Vagina (tissue), 2 donors: ENCODE data around the gene ABCB7. TPM values are rescaled to one million over a fixed set of nuclear protein-coding genes. Genes with fewer than 3 reads are reported as not detected.
"Not testable (repeated sequence)": the region's sequence is repeated elsewhere in the genome, so short reads cannot be mapped to it uniquely, and the experiment has no call there.

Experiments used
- DNase-seq, 2 donors: peaks; one replicate each; pipeline ENCODE4 v3.0.0-alpha.2; 2017; ENCODE audit errors: extremely low spot score in 2 of 2
- H3K27ac ChIP-seq: fragments of 200-600 bp; sonication (generic); one replicate; pipeline ENCODE4 v1.5.1; 2019
- H3K27me3 ChIP-seq: fragments of 200-600 bp; sonication (generic); one replicate; pipeline ENCODE4 v1.5.1; 2019
- H3K36me3 ChIP-seq, 2 donors: fragments of 200-600 bp; sonication (generic); one replicate each; pipeline ENCODE4 v1.5.1; 2017 to 2019
- H3K4me1 ChIP-seq: fragments of 200-600 bp; sonication (generic); one replicate; pipeline ENCODE4 v1.5.1; 2019
- H3K4me3 ChIP-seq, 2 donors: fragments of 200-600 bp; sonication (generic); 1 replicate in 1 of 2; 2 replicates in 1 of 2; pipeline ENCODE4 v1.5.1; 2016 to 2019
- H3K9me3 ChIP-seq: fragments of 200-600 bp; sonication (generic); one replicate; pipeline ENCODE4 v1.5.1; 2019
- CTCF ChIP-seq, 3 experiments: fragments of 450-650 bp in 2 of 3; fragments of 200-600 bp in 1 of 3; sonication (generic) in 1 of 3; IDR thresholded peaks; one replicate each; pipeline ENCODE4 v1.5.1; 2017 to 2019; ENCODE audit warnings: antibody characterized with exemption in 3 of 3, mild to moderate bottlenecking in 2 of 3, moderate library complexity in 2 of 3
- POLR2A ChIP-seq, 2 donors: fragments of 450-650 bp; IDR thresholded peaks; one replicate each; pipeline ENCODE4 v1.6.1; 2017; ENCODE audit warnings: antibody characterized with exemption in 2 of 2, mild to moderate bottlenecking in 2 of 2, moderate library complexity in 2 of 2
- POLR2AphosphoS5 ChIP-seq, 2 donors: sonication (generic); formaldehyde crosslinking; IDR thresholded peaks; one replicate each; pipeline ENCODE4 v1.9.0; 2017; ENCODE audit warnings: antibody characterized with exemption in 2 of 2, mild to moderate bottlenecking in 2 of 2, low read depth in 1 of 2; ENCODE audit not compliant: insufficient read depth in 1 of 2
- intact Hi-C: fragments of 100-400 bp; cut with DNase I; formaldehyde crosslinking; loops from one replicate; pipeline ENCODE4 v1.15.1; 2023
- total RNA-seq: library from RNA; depleted of rRNA; stranded (reverse); fragments of >200 nt; gene quantifications from one replicate; pipeline ENCODE4 v1.2.3, GENCODE V29; 2016

ABCB7 gene
- total RNA-seq, 1 donor from 2014 or later, result 77.3 TPM

DNA sequence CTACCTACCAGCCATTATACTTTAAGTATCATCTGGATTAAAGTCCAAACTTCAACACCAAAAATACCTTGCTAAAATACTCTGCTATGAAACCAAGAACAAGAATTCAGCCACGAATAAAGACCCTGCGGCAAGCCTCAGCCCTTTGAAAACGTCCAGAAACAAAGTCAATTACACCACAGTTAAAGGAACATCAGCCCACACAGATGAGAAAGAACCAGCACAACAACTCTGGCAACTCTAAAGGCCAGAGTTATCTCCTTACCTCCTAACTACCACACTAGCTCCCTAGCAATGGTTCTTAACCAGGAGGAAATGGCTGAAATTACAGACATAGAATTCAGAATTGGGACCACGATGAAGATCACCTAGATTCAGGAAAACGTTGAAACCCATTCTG, 23.4 kb downstream of the ABCB7 start:
- Histone ChIP-seq H3K36me3 (no peaks in the 10 kb centered on the region), H3K27me3 (no peaks in the 10 kb centered on the region), H3K27ac (no peak overlapping the region), H3K4me1 (no peaks in the 10 kb centered on the region), H3K4me3 (no peak overlapping the region), H3K9me3 (no peaks in the 10 kb centered on the region)
- TF ChIP-seq POLR2A (IDR thresholded peaks at IDR 0.05) (no peak), POLR2AphosphoS5 (IDR thresholded peaks at IDR 0.05; ENCODE audit: insufficient read depth in 1 of 2, low read depth in 1 of 2) (no peak), CTCF (IDR thresholded peaks at IDR 0.05) (no peak)
- intact Hi-C loops, result no loop called here
- DNase-seq, result no peak

- Histone ChIP-seq H3K36me3 (no peaks in the 10 kb centered on the region), H3K9me3 (no peaks in the 10 kb centered on the region), H3K4me3 (no peak overlapping the region), H3K4me1 (no peaks in the 10 kb centered on the region), H3K27me3 (no peaks in the 10 kb centered on the region), H3K27ac (no peak overlapping the region)
- TF ChIP-seq CTCF (IDR thresholded peaks at IDR 0.05), result no peak
- no peak for DNase-seq
- intact Hi-C loops, result no loop called here
These were observed 24.0 kb downstream of the ABCB7 start for GRCh38 chrX:75131973-75132627.

GRCh38 chrX:75129069-75129468, 27.0 kb downstream of the ABCB7 start:
- H3K9me3 ChIP-seq, intact Hi-C loops: not testable (repeated sequence)

DNA sequence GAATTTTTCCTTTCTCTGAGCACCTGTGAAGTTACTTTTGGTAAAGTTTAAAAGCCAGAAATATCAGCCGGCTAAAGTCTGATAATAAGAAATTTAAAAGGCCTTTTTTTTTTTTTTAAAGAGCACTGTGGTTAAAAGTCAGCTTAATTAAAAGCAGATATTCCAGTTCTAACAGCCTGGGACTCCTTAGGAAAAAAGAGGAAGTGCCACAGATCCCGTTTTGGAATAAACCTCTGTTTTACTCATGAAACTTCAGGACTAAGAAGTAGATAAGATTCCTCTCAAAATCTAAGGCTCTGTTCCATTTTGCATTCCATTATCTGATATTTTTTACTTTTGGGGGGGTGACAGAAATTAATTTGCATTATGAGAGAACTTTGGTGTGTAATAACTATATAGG, 37.8 kb downstream of the ABCB7 start:
- Histone ChIP-seq H3K9me3 (no peaks in the 10 kb centered on the region), H3K27me3 (no peaks in the 10 kb centered on the region), H3K4me1 (no peaks in the 10 kb centered on the region), H3K27ac (no peak overlapping the region), H3K4me3 (no peak overlapping the region), H3K36me3 (no peaks in the 10 kb centered on the region)
- no peak for TF ChIP-seq CTCF (IDR thresholded peaks at IDR 0.05)
- TF ChIP-seq POLR2AphosphoS5 (IDR thresholded peaks at IDR 0.05; ENCODE audit: insufficient read depth in 1 of 2, low read depth in 1 of 2), result no peak
- TF ChIP-seq POLR2A (IDR thresholded peaks at IDR 0.05), result no peak
- intact Hi-C loops, result no loop called here
- DNase-seq, result no peak

More at GRCh38 chrX:75129069-75129468, 27.0 kb downstream of the ABCB7 start:
- H3K27ac ChIP-seq, H3K4me3 ChIP-seq, H3K36me3 ChIP-seq, DNase-seq, H3K4me1 ChIP-seq, H3K27me3 ChIP-seq: not testable (repeated sequence)

- no peak for DNase-seq
- no peak for TF ChIP-seq POLR2AphosphoS5 (IDR thresholded peaks at IDR 0.05; ENCODE audit: insufficient read depth in 1 of 2, low read depth in 1 of 2)
- no peak for TF ChIP-seq POLR2A (IDR thresholded peaks at IDR 0.05)
- no peak for TF ChIP-seq CTCF (IDR thresholded peaks at IDR 0.05)
- intact Hi-C loops, result no loop called here
These were observed 40.2 kb downstream of the ABCB7 start for GRCh38 chrX:75115707-75116413.

More at GRCh38 chrX:75115707-75116413, 40.2 kb downstream of the ABCB7 start:
- Histone ChIP-seq H3K27ac (no peak overlapping the region), H3K36me3 (no peaks in the 10 kb centered on the region), H3K27me3 (no peaks in the 10 kb centered on the region), H3K4me3 (no peak overlapping the region), H3K4me1 (no peaks in the 10 kb centered on the region), H3K9me3 (no peaks in the 10 kb centered on the region)
